GM18517 (cell line): ENCODE data around the gene SIRT5.

Source experiments
- ATAC-seq: cut with Tn5 transposase; IDR thresholded peaks from one replicate; pipeline ENCODE4 v1.9.1; 2021; ENCODE audit warnings: mild to moderate bottlenecking, moderate library complexity; ENCODE audit not compliant: unreplicated experiment

Gene SIRT5

DNA sequence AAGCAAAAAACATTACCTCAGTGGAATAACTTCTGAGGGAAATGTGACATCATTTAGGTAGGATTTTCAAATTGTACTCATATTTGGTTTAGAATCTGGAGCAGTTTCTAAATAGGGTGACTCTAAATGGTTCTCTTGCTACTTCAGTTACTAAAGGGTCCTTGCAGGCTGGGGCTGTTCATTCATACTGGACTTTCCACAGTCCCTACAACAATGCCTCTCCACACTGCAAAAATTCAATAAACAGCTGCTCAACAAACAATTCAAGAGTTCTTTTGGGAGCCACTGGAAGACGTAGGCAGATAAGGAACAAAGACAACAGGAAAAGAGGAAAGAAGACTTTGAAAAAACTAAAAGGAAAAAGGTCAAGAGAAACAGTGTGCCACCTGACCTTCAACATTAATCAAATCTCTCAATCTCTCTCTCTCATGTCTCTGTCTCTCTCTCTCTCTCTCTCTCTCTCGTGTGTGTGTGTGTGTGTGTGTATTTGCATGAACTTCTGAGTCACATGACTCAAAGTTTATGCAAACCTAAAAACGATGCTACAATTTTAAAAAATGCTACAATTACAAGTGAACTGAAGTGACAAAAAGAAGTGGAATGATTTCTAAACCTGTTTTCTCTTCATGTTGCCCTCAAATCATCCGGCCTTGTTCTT lies 55.2 kb downstream of the SIRT5 start:
- ATAC-seq = no peak

DNA sequence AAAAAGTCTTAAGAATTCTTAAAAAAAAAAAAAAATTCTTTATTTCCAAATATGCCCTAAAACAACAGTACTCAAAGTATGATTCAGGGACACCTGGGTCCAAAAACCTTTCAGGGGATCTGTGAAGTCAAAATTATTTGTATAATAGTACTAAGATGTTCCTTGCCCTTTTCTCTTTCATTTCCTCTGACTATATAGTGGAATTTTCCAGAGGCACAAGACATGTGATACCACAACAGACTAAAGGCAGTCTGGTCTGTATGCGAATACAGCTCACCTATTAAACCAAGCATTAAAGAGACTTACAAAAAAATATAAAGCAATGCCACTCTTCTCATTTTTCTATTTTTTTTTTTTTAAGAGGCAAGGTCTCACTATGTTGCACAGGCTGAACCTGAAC lies 56.1 kb downstream of the SIRT5 start:
- ATAC-seq = no peak

DNA sequence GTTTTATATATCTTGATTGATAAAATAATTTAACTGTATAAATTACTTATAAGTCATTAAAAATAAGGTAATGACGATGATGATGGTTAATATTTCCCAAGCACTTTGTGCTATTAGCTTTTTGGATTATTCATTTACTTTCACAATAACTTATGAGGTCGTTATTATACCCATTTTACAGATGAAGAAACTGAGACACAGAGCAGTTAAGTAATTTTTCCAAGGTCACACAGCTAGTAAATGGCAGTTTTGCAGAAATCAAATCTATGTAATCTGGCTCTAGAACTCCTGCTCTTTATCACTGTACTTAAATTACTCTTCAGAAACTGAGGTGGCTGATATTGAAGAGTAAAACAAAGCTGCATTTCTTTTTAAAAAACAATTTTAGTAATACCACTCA lies 58.9 kb downstream of the SIRT5 start:
- ATAC-seq = no peak

DNA sequence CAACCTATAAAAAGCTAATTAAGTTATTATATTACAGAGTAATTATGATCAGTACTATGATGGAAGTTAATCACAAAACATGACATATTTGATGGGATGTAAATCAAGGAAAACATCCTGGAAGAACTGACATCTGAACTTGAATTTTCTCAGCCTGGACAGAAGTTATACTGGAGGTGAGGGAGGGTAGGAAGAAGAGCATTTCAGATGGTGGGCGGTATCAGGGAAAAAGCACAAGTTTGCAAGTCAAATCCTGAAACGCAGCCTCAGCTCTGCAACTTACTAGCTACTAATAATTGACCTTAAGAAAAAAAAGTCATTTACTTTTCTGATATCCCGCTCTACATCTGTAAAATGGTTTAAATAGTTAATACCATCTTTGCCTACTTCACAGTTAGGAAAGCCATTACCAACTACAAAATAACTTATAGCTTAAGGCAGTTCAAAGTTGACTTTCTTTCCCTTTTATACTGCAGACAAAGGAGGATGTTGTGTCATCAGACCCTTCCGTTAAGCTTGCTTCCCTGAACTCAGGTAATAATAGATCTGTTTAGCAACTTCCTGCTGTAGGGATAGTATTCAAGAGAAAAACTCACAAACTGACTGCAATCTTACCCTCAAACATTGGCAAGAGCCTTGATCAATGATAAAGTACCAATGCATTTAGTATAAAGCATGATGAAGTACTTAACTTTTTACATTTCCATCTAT lies 61.7 kb downstream of the SIRT5 start:
- ATAC-seq = no peak

DNA sequence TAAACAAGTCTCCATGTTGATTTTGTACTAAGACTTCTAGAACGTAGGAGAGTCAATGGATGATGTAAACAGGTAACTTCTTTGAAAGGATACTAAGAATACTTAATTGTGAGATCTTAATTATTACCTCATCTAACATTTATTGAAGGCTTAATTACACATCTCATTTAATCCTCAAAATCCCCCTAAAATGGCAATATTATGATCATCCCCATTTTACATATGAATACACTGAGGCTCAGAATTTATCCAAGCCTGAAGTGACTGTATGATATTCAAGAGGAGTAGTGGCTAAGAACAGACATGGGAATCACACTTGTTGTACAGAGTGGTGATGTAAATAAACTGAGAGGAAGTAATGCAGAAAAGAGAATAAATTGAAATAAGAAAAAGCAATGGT lies 63.6 kb downstream of the SIRT5 start:
- ATAC-seq = no peak

DNA sequence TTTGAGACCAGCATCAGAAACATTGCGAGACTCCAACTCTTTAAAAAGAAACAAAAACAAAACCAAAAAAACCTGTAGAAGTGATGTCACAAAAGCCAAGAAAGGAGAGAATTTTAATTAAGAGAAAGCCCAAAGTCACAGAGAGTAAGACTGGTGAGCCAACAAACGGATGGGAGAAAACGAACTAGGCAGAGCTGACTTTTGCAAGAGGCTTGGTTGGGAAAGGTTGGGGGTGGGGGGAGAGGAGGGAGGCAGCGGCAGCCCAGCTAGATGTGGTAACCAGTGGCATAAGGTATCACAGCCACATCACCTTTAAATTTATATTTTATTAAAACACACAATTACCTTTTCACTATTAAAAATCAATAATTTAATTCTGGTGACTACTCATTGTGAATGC lies 64.2 kb downstream of the SIRT5 start:
- ATAC-seq = no peak

DNA sequence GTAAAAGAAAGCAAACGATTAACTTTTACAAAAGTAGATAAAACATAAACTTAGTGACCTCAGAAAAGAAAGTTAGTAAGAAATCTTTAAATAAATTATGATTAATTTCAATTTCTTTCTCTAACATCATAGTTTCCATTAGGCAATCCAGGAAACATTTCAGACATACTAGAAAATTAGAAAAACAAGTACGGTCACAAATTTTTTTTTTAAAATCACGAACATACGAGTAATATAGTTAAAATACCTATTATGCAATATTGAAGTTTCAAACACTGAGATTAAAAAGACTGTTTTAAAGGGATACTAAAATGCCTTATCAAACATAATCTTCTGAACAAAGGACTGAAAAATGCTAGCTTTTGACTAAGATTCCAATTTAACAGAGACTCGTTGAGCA lies 66.9 kb downstream of the SIRT5 start:
- no peak for ATAC-seq

DNA sequence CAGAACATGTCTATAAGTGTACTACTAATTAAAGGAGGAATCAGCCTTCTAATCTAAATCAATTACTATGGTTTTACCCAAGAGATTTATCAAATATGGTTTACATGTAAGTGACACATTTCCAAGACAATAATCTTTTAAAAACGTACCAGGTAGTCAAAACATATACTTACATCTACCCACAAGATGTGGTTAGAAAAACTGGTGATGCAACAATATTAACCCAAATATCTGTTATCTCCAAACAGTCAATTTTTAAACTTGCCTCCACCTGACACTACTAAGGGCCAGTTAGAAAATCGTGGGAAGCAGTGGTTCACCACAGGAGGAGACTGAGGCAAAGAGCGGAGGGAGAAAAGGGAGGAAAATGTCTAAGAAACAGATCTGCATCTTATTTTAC lies 68.7 kb downstream of the SIRT5 start:
- no peak for ATAC-seq

DNA sequence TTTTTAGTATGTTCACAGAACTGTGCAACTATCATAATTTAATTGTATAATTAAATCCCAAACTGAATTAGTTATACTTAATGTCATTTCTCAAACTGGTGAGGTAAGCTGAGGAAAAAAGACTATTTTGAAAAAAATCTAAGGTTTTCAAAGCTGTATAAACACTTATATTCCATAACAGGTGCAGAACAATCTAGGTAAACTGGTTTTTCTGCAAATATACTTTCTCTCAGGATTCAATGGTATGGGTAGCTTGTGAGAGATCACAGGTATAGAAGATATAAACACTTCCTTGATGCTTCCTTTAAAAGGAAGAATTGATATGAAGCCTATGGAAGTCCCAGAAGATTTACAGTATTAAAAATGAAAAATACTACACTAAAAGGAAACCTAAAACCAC lies 74.4 kb downstream of the SIRT5 start:
- no peak for ATAC-seq

DNA sequence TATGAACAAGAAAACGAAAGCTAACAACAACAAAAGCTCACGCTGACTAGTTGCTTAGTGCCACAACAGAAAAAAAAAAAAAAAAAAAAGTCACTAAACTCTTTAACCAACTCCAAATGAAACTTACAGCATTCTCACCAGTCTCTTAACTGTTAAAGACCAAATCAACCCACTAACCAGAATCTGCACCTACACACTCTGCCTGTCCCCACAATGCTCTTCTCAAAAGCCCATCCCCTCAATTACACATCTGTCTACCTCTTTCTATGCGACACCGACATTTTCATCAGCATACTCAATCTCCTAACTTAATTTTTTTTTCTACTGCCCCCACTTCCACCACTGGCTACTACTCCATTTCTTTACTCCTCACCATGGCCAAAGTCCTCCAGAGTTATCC lies 75.0 kb downstream of the SIRT5 start:
- ATAC-seq = no peak

DNA sequence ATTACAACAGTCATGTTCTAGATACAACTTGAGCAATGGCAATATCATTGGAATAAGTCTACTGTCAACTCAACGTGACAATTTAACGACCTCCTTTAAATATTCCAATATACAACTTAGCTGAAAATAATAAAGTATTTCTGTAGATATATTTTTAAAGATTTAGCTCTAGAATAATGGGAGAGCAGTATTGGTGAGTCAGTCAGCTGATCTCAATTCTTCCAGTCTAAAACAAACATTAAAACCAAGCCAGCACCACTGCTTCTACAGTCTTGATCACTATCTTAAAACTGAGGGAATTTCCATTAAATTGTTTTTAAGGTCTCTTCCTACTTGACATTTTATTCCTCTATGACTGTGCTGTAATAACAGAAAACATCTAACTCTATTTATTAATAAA lies 78.9 kb downstream of the SIRT5 start:
- ATAC-seq = no peak

DNA sequence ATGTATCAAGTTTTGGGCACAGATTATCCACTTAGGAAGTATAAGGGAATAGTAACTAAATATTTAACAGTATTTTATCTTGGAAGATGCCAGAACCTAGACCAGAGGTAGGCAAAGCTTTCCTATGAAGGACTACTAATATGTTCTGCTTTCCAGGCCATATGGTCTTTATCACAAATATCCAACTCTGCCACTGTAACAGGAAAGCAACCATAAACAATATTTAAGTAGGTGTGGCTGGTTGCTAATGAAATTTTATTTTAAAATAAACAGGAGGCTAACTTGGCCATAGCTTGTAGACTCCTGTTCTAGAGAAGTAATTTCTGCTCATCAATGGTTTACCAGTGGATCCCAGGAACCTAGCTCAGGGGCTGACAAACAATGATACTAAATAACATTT lies 80.1 kb downstream of the SIRT5 start:
- no peak for ATAC-seq

DNA sequence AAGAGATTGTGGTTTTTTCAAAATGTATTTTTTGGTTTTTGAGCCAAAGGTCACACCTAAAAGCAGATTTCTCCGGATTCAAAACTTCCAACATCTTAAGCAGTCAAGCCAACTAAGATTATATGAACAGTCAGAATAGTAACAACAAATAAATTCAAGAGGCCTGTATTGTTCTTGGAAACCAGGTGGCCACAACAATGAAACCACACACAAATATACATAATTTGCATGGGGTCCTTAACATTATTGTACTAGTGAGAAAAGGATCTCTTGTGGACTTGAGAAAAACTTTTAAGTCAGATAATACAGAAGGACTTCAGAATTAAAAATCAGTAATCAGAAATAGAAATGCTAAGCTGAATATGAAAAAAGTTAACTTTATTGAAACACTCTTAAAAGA lies 81.3 kb downstream of the SIRT5 start:
- ATAC-seq = no peak

DNA sequence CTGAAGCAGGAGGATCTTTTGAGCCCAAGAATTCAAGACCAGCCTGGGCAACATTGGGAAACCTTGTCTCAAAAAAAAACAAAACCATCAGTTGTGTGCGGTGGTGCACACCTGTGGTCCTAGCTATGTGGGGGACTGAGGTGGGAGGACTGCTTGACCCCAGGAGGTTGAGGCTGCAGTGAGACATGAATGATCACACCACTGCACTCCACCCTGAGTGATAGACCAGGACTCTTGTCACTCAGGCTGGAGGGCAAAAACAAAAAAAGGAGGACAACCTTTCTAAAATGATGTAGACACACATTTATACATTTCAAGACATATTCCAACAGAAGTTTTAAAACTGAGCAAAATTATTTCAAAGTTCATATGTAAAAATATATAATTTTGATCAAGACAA lies 85.9 kb downstream of the SIRT5 start:
- ATAC-seq = no peak

DNA sequence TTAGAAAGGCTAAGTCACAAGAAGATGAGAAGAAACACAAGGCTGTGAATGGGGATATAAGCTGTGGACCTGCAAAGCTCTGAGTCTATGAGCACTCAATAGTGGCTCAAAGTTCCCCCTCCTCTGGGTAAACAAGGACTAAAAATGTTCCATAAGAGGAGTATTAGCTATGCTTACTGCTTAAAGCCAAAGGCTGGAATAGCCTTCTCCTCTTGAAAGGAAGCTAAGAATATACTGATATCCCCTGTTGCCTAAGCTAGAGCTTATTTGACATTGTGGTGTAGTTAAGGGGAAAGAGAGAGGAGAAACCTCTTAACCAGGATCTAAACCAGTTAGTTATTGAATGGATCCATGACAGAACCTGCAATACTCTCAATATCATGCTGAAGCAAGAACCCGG lies 86.5 kb downstream of the SIRT5 start:
- ATAC-seq = no peak

DNA sequence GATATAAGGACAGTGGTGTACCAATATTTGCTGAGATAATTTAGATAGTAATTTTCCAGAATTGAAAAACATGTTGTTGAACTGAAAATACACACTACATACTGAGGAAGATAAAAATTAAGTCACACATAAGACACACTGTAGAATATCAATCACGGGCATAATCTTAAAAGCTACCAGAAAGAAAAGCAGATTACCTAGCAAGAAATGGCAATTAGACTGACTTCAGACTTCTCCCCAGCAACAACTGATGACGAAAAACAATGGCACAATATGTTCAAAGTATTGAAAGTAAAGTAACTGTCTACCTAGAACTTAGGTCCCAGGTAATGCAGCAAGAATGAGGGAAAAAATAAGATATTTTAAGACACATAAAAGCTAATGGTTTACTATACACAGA lies 87.2 kb downstream of the SIRT5 start:
- no peak for ATAC-seq

DNA sequence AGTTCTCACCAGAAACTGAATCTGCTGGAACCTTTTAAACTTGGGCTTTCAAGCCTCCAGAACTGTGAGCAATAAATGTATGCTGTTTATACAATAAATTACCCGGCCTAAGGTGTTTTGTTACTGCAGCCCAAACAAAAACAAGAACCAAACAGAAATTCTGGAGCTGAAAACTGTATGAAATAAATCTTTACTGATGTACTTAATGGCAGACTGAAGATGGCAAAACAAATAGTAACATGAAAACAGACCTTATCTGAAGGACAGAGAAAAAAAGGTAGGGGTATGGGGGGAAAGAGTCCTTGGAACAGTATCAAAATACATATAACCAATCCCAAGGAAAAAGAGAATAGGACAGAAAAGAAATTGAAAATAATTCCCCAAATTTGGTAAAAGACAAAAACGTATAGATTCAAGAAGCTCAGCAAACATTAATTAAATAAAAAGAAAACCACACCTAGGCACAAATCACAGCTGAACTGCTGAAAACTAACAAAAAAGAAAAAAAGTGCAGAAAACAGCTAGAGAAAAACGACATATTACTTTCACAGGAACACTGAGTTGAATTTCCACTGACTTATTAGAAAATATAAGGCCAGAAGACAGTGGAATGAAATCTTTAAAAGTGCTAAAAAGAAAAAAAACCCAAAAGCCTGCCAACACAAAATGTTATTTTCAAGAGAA lies 88.4 kb downstream of the SIRT5 start:
- ATAC-seq = no peak

DNA sequence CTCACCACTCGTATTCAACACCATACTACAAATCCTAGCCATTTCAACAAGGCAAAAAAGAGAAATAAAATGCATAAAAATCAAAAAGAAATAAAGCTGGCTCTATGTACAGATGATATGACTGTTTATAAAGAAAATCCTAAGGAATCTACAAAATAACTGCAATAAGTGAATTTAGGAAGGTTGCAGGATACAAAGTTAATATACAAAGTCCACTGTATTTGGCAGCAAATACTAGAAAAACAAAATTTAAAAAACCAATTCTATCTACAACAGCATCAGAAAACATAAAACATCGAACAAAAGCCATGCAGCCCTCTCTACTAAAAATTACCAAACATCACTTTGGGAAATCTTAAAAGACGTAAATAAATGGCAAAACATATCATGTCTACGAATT lies 89.6 kb downstream of the SIRT5 start:
- ATAC-seq = no peak
